HEK293 (cell line): ENCODE data around the gene C1orf74.
A peak's percentile ranks its signal among the peaks of the same experiment; 100 is the strongest.

Experiments
- CTCF ChIA-PET: fragments of 350-600 bp; formaldehyde crosslinking; extraction: SDS; loops from one replicate; lab custom pipeline; 2021; ENCODE audit warnings: antibody characterized with exemption; lab: Yijun Ruan, JAX
- POLR2A ChIA-PET: fragments of 300-600 bp; formaldehyde crosslinking; extraction: SDS; loops from one replicate; lab custom pipeline; 2020; ENCODE audit warnings: antibody characterized with exemption, inconsistent platforms; lab: Yijun Ruan, JAX
- H3K27ac ChIP-seq: fragments of 200-500 bp; sonication (Bioruptor generic); 2 replicates; pipeline ENCODE4 v1.5.1; 2014; ENCODE audit warnings: low read depth, low read length, control low read depth, inconsistent platforms; ENCODE audit errors: extremely low read depth
- H3K36me3 ChIP-seq, 2 experiments: fragments of 200-500 bp in 1 of 2; sonication (Bioruptor generic) in 1 of 2; 1 replicate in 1 of 2; 2 replicates in 1 of 2; pipeline ENCODE4 v1.5.1; 2014 to 2017; ENCODE audit warnings: inconsistent platforms in 2 of 2, low read length in 2 of 2; ENCODE audit not compliant: control insufficient read depth in 2 of 2, insufficient read depth in 1 of 2
- H3K4me1 ChIP-seq: fragments of 200-500 bp; sonication (Bioruptor generic); 2 replicates; pipeline ENCODE4 v1.5.1; 2014; ENCODE audit warnings: mild to moderate bottlenecking, low read length, inconsistent platforms; ENCODE audit not compliant: control insufficient read depth, insufficient read depth
- H3K4me3 ChIP-seq: 2 replicates; pipeline ENCODE4 v1.5.1; 2011; ENCODE audit warnings: low read depth, mild to moderate bottlenecking, control low read depth, low read length, moderate library complexity
- H3K9me3 ChIP-seq: fragments of 200-500 bp; sonication (Bioruptor generic); 2 replicates; pipeline ENCODE4 v1.5.1; 2014; ENCODE audit warnings: low read depth, low read length, inconsistent platforms; ENCODE audit not compliant: control insufficient read depth, insufficient read depth
- GLIS2 ChIP-seq: fragments of 450-650 bp; formaldehyde crosslinking; IDR thresholded peaks from 2 replicates; pipeline ENCODE4 v1.5.1; 2016; ENCODE audit warnings: missing biosample characterization, missing genetic modification characterization
- PRDM1 ChIP-seq: fragments of 450-650 bp; formaldehyde crosslinking; IDR thresholded peaks from 2 replicates; pipeline ENCODE4; 2016; ENCODE audit warnings: missing biosample characterization, missing genetic modification characterization
- SCRT1 ChIP-seq: fragments of 450-650 bp; formaldehyde crosslinking; IDR thresholded peaks from 2 replicates; pipeline ENCODE4 v1.5.1; 2016; ENCODE audit warnings: missing biosample characterization, missing genetic modification characterization, borderline replicate concordance
- SCRT2 ChIP-seq: fragments of 450-650 bp; formaldehyde crosslinking; IDR thresholded peaks from 2 replicates; pipeline ENCODE4 v1.5.1; 2016; ENCODE audit warnings: missing biosample characterization, missing genetic modification characterization
- ZBTB17 ChIP-seq: fragments of 450-650 bp; formaldehyde crosslinking; IDR thresholded peaks from 2 replicates; pipeline ENCODE4 v1.5.1; 2016; ENCODE audit warnings: missing biosample characterization, missing genetic modification characterization
- ZBTB20 ChIP-seq: fragments of 450-650 bp; formaldehyde crosslinking; IDR thresholded peaks from 2 replicates; pipeline ENCODE4 v1.5.1; 2016; ENCODE audit warnings: missing biosample characterization, missing genetic modification characterization
- ZEB2 ChIP-seq: fragments of 450-650 bp; formaldehyde crosslinking; IDR thresholded peaks from 2 replicates; pipeline ENCODE4 v1.5.1; 2016; ENCODE audit warnings: missing biosample characterization, missing genetic modification characterization
- ZIC2 ChIP-seq: fragments of 450-650 bp; formaldehyde crosslinking; IDR thresholded peaks from 2 replicates; pipeline ENCODE4 v1.5.1; 2016; ENCODE audit warnings: missing biosample characterization, missing genetic modification characterization
- ZNF157 ChIP-seq: fragments of 450-650 bp; formaldehyde crosslinking; IDR thresholded peaks from 2 replicates; pipeline ENCODE4 v1.5.1; 2016; ENCODE audit warnings: missing biosample characterization, missing genetic modification characterization
- ZNF202 ChIP-seq: fragments of 450-650 bp; formaldehyde crosslinking; IDR thresholded peaks from 2 replicates; pipeline ENCODE4 v1.5.1; 2016; ENCODE audit warnings: missing biosample characterization, missing genetic modification characterization, borderline replicate concordance
- ZNF24 ChIP-seq: fragments of 450-650 bp; formaldehyde crosslinking; IDR thresholded peaks from 2 replicates; pipeline ENCODE4 v1.5.1; 2016; ENCODE audit warnings: missing biosample characterization, missing genetic modification characterization
- ZNF274 ChIP-seq, 2 experiments: fragments of 200-500 bp in 1 of 2; fragments of 450-650 bp in 1 of 2; sonication (Bioruptor generic) in 1 of 2; formaldehyde crosslinking in 1 of 2; IDR thresholded peaks; 2 replicates each; pipeline versions ENCODE4 v1.5.1 to v1.6.1; 2014 to 2016; ENCODE audit warnings: borderline replicate concordance in 1 of 2, inconsistent platforms in 1 of 2, low read length in 1 of 2, missing biosample characterization in 1 of 2, missing genetic modification characterization in 1 of 2
- ZNF311 ChIP-seq: fragments of 450-650 bp; formaldehyde crosslinking; IDR thresholded peaks from 2 replicates; pipeline ENCODE4 v1.5.1; 2017; ENCODE audit warnings: missing biosample characterization, missing genetic modification characterization, borderline replicate concordance
- ZNF350 ChIP-seq: fragments of 450-650 bp; formaldehyde crosslinking; IDR thresholded peaks from 2 replicates; pipeline ENCODE4 v1.5.0; 2017; ENCODE audit warnings: missing biosample characterization, mild to moderate bottlenecking, missing genetic modification characterization
- ZNF560 ChIP-seq: fragments of 450-650 bp; formaldehyde crosslinking; IDR thresholded peaks from 2 replicates; pipeline ENCODE4 v1.5.1; 2017; ENCODE audit warnings: missing biosample characterization, missing genetic modification characterization, borderline replicate concordance
- TF ChIP-seq, protein P1 (sequence below): IDR thresholded peaks from 2 replicates; pipeline ENCODE4 v1.6.1; 2011; ENCODE audit warnings: mild to moderate bottlenecking, low read depth, low read length, borderline replicate concordance
- TF ChIP-seq, protein P2 (sequence below): fragments of 450-650 bp; formaldehyde crosslinking; IDR thresholded peaks from 2 replicates; pipeline ENCODE4 v1.5.1; 2016; ENCODE audit warnings: missing biosample characterization, missing genetic modification characterization

The C1orf74 gene

DNA sequence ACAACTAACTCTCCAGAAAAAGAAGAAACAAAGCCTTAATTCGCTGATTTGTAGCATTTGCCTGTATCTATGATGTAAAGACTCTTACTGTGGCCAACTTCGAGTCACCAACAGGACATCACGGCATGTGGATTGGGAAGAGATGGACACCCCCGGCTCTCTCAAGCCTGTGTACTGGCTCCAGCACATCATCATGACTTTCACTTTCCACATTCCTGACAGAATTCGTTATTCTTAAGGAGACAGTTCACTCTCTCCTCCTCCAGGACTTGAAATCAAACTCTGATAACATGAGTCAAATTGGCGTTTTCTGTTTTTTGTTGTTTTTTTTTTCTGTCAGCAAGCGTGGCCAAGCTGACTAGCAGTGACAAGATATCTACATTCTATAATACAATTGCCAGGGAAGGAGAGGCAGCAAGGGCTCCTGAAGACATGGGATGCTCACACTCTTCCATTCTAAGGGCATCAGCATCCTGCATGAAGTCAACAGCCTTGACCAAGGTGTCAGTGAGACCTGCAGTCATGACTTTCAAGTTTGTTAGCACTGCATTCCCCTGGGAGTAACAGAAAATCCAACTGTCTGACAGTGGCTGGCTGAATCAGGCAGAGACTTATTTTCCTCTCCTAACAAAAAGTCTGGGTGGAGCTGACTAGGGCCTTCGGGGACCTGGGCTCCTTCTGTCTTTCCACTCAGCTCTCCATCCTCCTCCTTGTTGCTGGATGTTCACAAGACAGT is 41.8 kb downstream of the C1orf74 start:
- no peak overlapping the region for H3K4me3 ChIP-seq
- H3K9me3 ChIP-seq = no peaks in the 10 kb centered on the region
- POLR2A ChIA-PET = no interaction called here
- H3K36me3 ChIP-seq = no peaks in the 10 kb centered on the region
- peaks cover 6% of the 10 kb centered on the region; the same call in 1 of the 2 replicates for H3K4me1 ChIP-seq
- no peak overlapping the region for H3K27ac ChIP-seq
- TF ChIP-seq ZNF202 (tag by site-specific recombination) (no peak), ZBTB17 (tag by site-specific recombination) (peak; percentile 74), PRDM1 (tag by site-specific recombination) (peak; percentile 70), ZNF311 (tag by site-specific recombination) (no peak), ZNF157 (tag by site-specific recombination) (no peak)
- TF ChIP-seq, protein P1, sequence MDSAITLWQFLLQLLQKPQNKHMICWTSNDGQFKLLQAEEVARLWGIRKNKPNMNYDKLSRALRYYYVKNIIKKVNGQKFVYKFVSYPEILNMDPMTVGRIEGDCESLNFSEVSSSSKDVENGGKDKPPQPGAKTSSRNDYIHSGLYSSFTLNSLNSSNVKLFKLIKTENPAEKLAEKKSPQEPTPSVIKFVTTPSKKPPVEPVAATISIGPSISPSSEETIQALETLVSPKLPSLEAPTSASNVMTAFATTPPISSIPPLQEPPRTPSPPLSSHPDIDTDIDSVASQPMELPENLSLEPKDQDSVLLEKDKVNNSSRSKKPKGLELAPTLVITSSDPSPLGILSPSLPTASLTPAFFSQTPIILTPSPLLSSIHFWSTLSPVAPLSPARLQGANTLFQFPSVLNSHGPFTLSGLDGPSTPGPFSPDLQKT = no peak
- CTCF ChIA-PET = interaction anchor here (0.9 kb wide), 1 partner anchor 49 kb away, joined by 4 read pairs; no protein-coding TSS in a partner anchor

DNA sequence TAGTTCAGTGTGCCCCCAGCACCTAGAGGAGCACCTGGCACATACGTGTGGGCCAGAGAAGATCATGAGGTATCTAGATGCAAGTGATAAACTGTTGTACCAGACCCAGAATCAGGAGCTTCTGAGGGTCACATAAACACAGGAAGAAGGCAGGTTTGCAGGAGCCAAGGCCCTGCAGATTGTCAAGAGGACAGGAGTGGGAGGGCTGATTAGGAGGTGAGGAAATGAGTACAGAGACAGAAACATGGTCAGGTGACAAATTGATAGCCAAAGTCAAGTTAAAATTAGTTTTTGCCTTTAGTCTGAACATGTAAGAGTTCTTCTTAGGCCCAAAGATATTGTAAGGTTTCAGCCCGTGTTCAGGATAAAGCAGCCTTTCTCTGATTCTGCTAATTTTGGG is 42.5 kb downstream of the C1orf74 start:
- Histone ChIP-seq H3K27ac (no peak overlapping the region), H3K9me3 (no peaks in the 10 kb centered on the region), H3K36me3 (no peaks in the 10 kb centered on the region), H3K4me1 (peaks cover 6% of the 10 kb centered on the region; the same call in 1 of the 2 replicates), H3K4me3 (no peak overlapping the region)
- TF ChIP-seq SCRT2 (tag by site-specific recombination) (0 out of 2 replicates have a peak, but pooled peaks have one; percentile 1), ZNF274 (IDR thresholded peaks at IDR 0.05; ENCODE audit: low read length) (no peak), ZNF274 (tag by site-specific recombination; IDR thresholded peaks at IDR 0.05; ENCODE audit: borderline replicate concordance) (no peak), ZNF560 (tag by site-specific recombination) (no peak), PRDM1 (tag by site-specific recombination) (no peak), SCRT1 (tag by site-specific recombination) (no peak), ZNF350 (tag by site-specific recombination) (no peak), ZNF24 (tag by site-specific recombination) (no peak), GLIS2 (tag by site-specific recombination) (no peak)
- ChIA-PET CTCF (no interaction called here), POLR2A (no interaction called here)

DNA sequence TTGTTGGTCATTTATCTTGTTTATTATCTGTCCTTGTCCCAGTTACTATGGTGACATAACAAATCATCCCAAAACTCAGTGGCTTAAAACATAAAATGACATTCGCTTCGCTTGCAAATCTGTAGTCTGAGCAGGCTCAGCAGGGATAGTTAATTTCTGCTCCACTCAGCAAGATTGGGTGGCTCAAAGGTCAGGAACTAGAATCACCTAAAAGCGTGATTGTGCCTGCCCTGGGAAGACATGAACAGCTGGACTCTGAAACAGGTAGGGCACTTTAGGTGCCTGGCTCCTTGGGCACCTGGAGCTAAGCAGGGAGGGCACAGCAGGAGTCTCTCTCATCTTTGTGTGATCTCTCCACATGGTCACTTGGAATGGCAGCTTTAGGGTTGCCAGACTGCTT is 43.2 kb downstream of the C1orf74 start:
- no peak for TF ChIP-seq ZBTB20 (tag by site-specific recombination)
- no peak for TF ChIP-seq ZEB2 (tag by site-specific recombination)
- 0 out of 2 replicates have a peak, but pooled peaks have one; percentile 9 for TF ChIP-seq ZIC2 (tag by site-specific recombination)
- TF ChIP-seq, protein P2, sequence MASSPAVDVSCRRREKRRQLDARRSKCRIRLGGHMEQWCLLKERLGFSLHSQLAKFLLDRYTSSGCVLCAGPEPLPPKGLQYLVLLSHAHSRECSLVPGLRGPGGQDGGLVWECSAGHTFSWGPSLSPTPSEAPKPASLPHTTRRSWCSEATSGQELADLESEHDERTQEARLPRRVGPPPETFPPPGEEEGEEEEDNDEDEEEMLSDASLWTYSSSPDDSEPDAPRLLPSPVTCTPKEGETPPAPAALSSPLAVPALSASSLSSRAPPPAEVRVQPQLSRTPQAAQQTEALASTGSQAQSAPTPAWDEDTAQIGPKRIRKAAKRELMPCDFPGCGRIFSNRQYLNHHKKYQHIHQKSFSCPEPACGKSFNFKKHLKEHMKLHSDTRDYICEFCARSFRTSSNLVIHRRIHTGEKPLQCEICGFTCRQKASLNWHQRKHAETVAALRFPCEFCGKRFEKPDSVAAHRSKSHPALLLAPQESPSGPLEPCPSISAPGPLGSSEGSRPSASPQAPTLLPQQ = no peak
- Histone ChIP-seq H3K27ac (no peak overlapping the region), H3K9me3 (no peaks in the 10 kb centered on the region), H3K4me3 (no peak overlapping the region), H3K36me3 (no peaks in the 10 kb centered on the region), H3K4me1 (peaks cover 2% of the 10 kb centered on the region; the same call in 1 of the 2 replicates)
- POLR2A ChIA-PET = no interaction called here
- CTCF ChIA-PET = no interaction called here
